ENCODE measurements around the gene BAIAP2.

Gene BAIAP2

DNA sequence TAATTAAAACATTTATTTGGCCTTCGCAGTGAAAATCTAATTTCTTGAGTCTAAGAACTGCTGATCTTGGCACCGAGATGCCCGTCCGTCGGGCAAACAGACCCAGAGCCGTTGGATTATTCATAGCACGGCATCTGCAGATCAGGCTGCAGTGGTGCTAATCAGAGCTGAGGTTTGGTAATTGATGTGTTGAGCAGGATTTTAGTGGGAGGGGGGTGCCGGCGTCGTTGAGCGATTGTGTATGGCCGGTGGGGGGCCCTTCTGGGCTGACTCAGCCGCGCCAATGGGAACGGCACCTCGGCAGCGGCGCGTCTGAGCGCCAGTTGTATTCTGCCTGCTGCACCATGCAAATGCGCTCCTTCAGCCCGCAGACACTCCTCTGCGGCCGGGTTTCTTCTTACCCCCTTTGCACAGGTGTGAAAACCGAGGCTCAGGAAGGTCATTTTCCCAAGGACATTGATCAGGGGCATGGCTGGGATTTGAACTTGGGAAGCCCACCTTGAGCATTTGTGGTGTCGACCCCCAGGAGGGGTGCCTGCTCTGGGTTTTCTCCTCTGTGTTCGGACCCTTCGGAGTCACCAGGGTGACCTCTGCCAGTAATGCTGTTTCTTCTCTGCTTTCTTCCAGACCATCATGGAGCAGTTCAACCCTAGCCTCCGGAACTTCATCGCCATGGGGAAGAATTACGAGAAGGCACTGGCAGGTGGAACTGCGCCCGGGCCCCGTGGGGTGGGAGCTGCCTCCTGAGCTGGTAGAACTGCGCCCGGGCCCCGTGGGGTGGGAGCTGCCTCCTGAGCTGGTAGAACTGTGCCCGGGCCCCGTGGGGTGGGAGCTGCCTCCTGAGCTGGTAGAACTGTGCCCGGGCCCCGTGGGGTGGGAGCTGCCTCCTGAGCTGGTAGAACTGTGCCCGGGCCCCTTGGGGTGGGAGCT, 18.4 kb downstream of the BAIAP2 start:
- DNase-seq: no peak

- DNase-seq: no peak
Observed at GRCh38 chr17:81054308-81054707, 19.4 kb downstream of the BAIAP2 start.

DNA sequence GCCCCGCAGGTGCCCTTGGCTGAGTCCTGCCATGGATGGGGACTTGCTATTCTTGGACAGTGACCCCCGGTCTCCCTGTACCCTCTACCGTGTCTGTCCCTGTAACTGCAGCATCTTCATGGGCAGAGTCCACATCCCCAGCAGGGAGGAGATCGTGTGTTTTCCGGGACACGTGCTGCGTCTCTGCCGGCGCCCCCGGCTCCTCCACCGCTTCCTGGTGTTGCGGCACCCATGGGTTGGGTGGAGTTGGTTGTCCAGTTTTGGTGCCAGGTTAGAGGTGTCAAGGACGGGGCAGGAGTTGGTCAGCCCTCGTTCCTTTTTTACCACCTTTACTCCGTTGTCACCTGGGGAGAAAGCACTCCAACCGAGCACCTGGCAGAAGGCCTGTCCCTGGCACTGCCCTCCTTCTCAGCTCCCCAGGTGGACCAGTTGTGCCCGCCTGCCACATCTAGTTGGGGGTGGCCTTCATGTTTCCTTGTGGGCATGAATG, 20.0 kb downstream of the BAIAP2 start:
- no peak for DNase-seq

DNA sequence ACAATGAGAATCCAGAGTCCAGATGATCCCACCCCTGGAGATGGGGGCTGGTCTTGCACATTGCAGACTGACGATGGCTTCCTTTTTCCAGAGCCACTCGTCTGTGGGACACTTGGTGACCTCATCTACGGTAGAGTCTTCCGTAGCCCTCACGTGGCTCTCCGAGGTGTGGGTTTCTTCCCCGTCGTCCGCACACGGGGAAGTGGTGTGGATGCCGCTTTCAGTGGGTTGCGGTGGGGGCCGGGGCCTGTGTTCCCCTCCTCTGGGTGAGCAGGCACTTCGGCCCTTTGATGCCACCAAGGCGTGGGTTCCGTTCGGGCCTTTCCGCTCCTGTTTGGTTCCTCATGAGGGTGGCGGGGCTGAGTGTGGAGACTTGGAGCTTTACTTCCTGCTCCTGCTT, 21.4 kb downstream of the BAIAP2 start:
- DNase-seq: no peak

DNA sequence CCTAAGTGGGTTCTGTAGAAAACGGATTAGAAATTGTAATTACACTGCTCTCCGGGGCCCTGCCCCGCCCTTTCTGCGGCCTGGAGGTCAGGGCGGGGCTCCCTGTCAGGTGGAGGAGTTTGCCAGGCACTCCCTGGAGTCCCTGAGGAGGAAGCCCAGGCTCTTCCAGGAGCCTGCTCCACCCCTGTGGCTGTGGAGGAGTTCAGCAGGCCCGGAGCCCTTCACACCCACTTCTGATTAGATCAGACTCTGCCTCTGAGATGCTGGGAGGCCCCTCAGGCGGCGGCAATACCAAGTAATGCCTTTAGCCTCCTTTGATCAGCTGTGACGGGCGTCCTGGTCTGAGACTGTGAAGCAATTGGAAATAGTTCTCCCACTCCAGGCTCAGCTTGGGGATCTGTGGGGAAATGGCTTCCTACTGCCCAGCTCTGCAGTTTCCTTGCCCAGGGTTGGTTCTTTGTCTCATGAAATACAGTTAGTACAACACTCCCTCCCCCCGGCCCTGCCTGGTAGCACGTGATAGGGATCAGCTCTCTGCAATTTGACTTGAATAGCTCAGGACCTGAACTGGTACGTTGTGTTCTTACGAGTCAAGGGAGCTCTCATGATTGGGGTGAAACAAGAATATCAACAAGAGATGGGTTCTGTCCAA, 22.3 kb downstream of the BAIAP2 start:
- no peak for DNase-seq

DNA sequence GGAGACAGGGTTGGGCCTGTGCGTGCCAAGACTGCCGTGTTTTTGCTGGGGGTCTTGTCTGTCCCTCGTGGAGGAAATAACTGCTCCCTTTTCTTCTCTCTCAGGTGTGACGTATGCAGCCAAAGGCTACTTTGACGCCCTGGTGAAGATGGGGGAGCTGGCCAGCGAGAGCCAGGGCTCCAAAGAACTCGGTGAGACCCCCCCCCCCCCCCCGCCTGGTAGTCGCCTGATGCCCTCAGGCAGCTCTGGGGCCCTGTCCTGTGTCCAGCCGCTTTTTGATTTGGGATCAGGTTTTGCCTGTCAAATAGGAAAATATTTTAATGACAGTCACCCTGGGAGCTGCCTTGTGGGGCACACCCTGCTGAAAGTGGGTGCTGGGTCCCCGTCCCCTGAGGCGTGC, 22.8 kb downstream of the BAIAP2 start:
- no peak for DNase-seq

- no peak for DNase-seq
Observed at GRCh38 chr17:81058263-81058871, 23.4 kb downstream of the BAIAP2 start.

- DNase-seq: no peak
Observed at GRCh38 chr17:81059026-81059425, 24.1 kb downstream of the BAIAP2 start.

GRCh38 chr17:81060416-81060815, 25.5 kb downstream of the BAIAP2 start:
- DNase-seq: no peak

DNA sequence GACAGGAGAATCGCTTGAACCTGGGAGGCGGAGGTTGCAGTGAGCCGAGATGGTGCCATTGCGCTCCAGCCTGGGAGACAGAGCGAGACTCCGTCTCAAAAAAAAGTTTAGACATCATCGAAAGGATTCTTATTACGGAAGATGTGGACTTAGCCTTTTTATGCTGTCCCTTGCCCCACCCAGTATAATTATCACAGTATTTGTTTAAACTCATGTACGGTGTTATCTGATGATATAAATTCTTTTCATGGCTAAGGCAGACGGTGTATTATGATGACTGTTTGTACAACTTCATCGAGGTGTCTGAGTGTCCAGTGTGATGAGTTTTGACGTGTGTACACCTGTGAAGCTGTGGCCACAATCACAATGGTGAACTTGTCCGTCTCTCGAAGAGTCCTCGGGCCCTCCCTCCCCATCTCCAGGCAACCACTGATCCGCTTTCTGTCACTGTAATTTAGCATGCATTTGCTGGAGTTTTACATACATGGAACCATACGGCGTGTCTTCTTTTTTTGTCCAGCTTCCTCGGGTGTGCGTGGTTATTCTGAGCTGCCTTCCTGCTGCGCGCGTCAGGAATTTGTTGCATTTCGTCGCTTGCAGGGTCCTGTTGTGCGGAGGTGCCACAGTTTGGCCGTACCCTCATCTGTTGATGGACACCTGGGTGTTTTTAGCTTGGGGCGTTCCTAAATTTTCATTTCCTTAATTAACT, 26.2 kb downstream of the BAIAP2 start:
- DNase-seq: no peak

- no peak for DNase-seq
Observed at GRCh38 chr17:81062014-81062780, 27.2 kb downstream of the BAIAP2 start.

DNA sequence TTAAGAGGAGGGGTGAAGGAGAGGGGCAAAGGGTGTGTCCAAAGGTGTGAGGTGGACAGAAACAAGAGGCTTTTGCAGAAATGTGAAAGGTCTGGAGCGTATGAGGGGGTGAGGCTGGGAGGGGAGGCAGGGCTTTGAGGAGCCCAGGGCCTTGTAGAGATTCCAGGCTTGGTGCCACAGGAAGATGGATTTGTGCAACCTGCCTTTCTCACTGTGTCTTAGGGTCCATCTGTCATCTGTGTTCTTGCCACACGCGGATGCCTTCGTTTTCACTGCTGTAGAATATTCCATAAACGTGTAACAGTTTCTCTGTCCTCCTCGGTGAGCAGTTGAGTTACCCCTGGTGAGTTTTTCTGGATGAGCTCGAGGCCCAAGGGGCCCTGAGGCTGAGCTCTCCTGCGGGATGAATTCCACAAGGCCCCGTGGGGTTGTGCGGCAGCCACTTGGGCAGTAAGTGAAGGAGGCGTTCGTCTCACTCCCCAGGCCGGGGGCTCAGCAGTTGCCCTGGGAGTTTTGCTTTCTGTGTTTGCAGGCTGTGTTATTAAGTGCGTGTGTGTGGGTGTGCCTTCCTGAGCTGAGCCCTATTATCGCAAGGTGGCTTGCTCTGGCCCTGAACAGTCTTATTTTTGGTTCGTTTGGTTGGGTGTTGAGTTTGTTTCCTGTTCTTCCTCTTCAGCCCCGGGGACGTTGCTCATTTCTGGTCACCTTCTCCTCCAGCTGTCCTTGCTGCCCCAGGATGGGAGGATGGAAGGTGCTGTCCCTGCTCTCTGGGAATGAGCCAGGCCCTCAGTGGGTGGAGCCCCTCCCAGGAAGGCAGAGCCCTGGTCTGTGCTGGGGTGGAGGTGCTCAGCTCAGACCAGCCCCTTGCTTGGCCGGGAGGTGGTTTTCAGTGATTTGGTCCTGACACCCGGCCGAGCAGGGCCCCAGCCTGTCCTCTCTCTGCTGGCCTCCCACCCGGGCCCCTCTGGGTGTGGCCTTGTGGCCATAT, 28.4 kb downstream of the BAIAP2 start:
- no peak for DNase-seq

DNA sequence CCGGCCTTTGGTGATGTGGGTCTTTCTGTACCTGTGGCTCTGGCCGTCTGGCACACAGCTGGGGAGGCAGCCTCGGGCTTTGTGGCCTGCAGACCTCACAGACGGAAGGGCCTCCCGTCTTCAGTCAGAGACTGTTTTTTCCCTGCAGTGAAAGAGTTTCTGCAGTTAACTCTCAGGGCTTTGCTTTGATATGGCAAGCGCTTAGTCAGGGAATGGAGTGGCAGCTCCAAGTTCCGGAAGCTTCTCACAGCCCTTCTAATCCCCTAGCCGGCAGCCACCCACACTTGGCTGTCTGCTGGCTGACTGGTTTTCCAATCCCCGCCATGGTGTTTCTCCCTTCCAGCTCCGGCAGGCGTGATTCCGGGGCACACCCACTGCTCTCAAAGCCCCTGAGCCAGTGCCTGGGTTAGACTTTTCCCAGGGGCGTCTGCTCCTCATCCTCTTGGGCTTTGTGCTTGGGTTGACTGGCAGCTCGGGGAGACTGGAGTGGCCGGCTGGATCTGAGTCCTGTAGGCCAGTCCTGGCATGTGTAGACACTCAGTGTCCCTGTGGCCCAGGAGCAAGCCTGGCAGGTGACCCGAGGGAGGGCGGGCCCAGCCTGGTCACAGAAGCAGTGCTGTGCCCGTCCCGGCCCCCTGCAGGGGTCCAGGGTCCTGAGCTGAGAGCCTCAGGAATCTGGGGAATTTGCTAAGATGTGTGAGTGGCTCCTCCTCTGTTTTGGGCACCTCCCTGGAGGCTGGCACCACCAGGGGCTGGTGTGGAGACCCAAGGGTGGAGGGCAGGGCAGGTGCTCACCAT, 29.9 kb downstream of the BAIAP2 start:
- DNase-seq: no peak

- no peak for DNase-seq
Observed at GRCh38 chr17:81065500-81065899, 30.5 kb downstream of the BAIAP2 start.

GRCh38 chr17:81066072-81066471, 31.1 kb downstream of the BAIAP2 start:
- DNase-seq: no peak

- DNase-seq: no peak
Observed at GRCh38 chr17:81066771-81067315, 31.9 kb downstream of the BAIAP2 start.

DNA sequence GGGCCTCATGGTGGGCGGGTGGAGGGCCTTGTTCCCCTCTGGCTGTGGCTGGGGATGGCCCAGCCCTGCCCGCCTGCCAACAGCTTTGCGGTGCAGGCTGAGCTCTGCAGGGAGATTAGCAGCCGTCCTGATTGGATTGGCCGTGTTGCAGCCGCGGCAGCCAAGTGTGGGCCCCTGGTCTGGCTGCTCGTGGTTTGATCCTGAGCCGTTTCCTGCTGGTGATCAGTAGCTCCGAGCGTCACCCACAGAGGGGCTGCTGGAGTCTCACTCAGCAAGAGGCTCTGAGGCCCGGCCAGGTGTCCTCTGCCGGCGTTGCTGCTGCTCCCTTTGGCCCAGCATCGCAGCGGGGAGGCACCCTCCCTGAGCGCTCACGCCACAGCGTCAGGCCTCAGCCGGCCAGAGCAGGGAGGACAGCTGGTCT, 32.5 kb downstream of the BAIAP2 start:
- DNase-seq: no peak

DNA sequence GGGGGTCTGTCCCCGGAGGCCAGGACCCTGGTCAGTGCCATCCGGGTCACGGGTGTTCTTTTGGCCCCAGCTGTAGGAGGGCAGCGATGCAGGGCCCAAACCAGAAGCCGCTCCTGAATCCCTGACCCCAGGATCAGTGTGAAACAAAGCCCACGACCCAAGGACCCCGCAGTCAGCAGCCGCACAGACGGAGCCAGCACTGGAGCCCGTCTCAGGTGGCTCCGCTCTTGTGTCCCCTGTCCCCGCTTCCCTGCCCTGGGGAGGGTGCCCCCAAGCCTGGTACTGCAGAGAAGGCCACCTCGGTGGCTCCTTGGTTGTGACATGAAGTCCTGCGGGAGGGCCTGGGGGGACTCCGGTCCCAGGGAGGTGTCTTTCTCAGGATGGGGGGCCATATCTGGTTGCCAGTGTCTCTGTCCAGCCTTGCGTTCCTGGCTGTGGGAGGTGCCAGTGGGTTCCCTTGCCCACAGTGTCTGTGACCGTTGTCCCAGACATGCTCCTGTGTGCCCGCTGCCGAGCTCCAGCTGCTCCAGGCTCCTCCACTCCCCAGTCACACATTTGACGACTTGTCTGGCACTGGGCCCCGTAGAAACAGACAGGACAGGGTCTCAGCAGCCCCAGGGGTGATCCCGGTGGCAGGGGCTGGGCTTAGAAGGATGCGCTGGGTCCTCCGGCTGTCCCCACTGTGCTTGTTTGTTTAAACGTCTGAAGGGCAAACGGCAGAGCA, 33.6 kb downstream of the BAIAP2 start:
- DNase-seq: no peak

DNA sequence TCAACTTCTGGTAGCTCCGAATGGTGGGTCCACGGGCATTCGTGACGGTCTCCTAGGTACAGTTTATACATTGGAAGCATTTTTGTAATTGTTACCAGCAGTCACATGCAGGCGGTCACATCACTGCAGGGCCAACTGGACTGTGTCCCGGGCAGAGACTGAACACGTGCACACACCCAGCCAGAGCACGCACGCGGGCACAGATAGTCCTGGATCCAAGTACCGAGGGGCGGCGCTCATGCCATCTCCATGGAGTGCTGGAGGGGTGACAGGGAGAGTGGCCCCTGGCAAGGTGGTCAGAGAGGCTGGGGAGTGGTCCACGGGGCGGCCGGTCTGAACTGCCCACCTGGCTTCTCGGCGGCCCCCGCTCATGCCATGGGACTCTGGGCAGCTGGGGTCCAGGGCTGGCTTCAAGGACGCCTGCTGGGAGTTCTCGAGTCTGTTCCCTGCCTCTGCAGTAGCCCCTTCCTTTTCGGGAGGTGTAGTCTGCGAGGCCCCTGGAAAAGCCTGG, 34.2 kb downstream of the BAIAP2 start:
- no peak for DNase-seq
